SK-N-MC (cell line): Measurements from ENCODE around the gene BACH2.

Experiments
- EZH2 ChIP-seq: fragments of 200-600 bp; sonication (generic); IDR thresholded peaks from one replicate; pipeline ENCODE4 v1.6.1; 2017; ENCODE audit warnings: antibody characterized with exemption
- FOXP2 ChIP-seq: optimal IDR thresholded peaks from 2 replicates; pipeline ENCODE3; 2011; ENCODE audit warnings: mild to moderate bottlenecking, moderate library complexity; ENCODE audit not compliant: insufficient read depth; ENCODE audit errors: extremely low read length, control extremely low read depth
- POLR2AphosphoS5 ChIP-seq: IDR thresholded peaks from 2 replicates; pipeline ENCODE4 v1.6.1; 2012; ENCODE audit warnings: mild to moderate bottlenecking, low read depth, low read length, borderline replicate concordance

DNA sequence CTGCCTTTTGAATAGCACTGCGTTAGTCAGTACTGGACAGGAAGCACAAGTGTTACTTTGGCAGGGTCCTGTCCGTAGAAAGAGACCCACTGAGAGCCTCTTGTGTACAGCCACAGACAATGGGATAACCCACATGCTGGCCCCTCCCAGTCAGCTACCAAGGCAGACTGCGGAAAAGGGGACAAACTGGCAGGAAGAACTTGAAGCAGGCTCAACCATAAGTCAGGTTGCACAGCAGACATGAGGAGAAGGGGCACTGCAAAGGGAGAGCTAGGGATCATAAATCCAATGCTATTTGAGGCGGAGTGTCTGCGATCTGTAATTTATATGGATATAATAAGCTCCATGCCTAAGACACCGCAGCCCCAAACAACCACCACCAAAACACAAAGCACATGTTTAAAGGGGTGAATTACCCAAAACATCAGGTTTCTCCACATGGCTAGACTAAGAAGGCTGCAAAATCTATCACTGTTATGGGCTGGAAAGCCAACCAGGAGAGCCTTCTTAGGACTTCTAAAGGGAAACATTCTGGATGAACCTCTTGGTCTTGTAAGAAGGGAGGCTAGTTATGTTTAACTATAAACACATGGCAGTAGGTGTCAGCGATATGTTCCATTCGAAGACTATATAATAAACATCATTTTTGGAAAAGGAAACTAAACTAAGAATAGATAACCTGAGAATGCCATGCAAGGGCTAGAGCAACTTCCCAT lies 141.7 kb downstream of the BACH2 start:
- no peak for TF ChIP-seq POLR2AphosphoS5
- TF ChIP-seq EZH2, result no peak
- no peak for TF ChIP-seq FOXP2
